Loucy (cell line): ENCODE measurements around the gene DIPK1B.

ENCODE experiments used
- H2AFZ ChIP-seq: fragments of 200-600 bp; sonication (generic); 2 replicates; pipeline ENCODE4 v1.6.0; 2016; ENCODE audit warnings: antibody characterized with exemption, mild to moderate bottlenecking, low read length, moderate library complexity
- H3F3A ChIP-seq: fragments of 200-600 bp; 2 replicates; pipeline ENCODE4 v1.6.0; 2016; ENCODE audit warnings: antibody characterized with exemption, low read depth, mild to moderate bottlenecking
- H3K27me3 ChIP-seq: fragments of 200-600 bp; sonication (generic); 2 replicates; pipeline ENCODE4 v1.6.1; 2014; ENCODE audit warnings: low read length, mild to moderate bottlenecking; ENCODE audit not compliant: insufficient read depth, poor library complexity, severe bottlenecking
- H3K36me3 ChIP-seq: fragments of 200-600 bp; sonication (generic); 2 replicates; pipeline ENCODE4 v1.6.1; 2016; ENCODE audit warnings: low read length; ENCODE audit not compliant: insufficient read depth
- H3K4me1 ChIP-seq: fragments of 200-600 bp; sonication (generic); 2 replicates; pipeline ENCODE4 v1.5.1; 2014; ENCODE audit warnings: low read length, mild to moderate bottlenecking; ENCODE audit not compliant: insufficient read depth, poor library complexity, severe bottlenecking
- H3K4me2 ChIP-seq: fragments of 200-600 bp; sonication (generic); 2 replicates; pipeline ENCODE4 v1.6.0; 2014; ENCODE audit warnings: antibody characterized with exemption, low read length, low read depth, mild to moderate bottlenecking; ENCODE audit not compliant: poor library complexity, severe bottlenecking
- H3K4me3 ChIP-seq: fragments of 200-600 bp; sonication (generic); 2 replicates; pipeline ENCODE4 v1.5.1; 2014; ENCODE audit warnings: low read length, mild to moderate bottlenecking, mixed read lengths; ENCODE audit not compliant: poor library complexity, severe bottlenecking
- H3K79me2 ChIP-seq: fragments of 200-600 bp; sonication (generic); 2 replicates; pipeline ENCODE4 v1.6.1; 2014; ENCODE audit warnings: low read length; ENCODE audit not compliant: insufficient read depth
- H3K9ac ChIP-seq: fragments of 200-600 bp; sonication (generic); 2 replicates; pipeline ENCODE4 v1.6.0; 2014; ENCODE audit warnings: mild to moderate bottlenecking, low read depth, low read length, moderate library complexity; ENCODE audit not compliant: poor library complexity, severe bottlenecking
- H3K9me2 ChIP-seq: fragments of 200-600 bp; sonication (generic); replicated peaks from 2 replicates; pipeline ENCODE4 v1.6.1; 2016; ENCODE audit warnings: low read depth, low read length, mixed read lengths
- H3K9me3 ChIP-seq: fragments of 200-600 bp; sonication (generic); 2 replicates; pipeline ENCODE4 v1.6.1; 2014; ENCODE audit warnings: mild to moderate bottlenecking, antibody characterized with exemption, low read length, low read depth; ENCODE audit not compliant: insufficient read depth
- H4K20me1 ChIP-seq: fragments of 200-600 bp; sonication (generic); 2 replicates; pipeline ENCODE4 v1.6.0; 2014; ENCODE audit warnings: antibody characterized with exemption, low read length, mild to moderate bottlenecking; ENCODE audit not compliant: insufficient read depth, poor library complexity, severe bottlenecking
- EZH2phosphoT487 ChIP-seq: fragments of 200-600 bp; IDR thresholded peaks from 2 replicates; pipeline ENCODE4 v1.6.1; 2018; ENCODE audit warnings: antibody characterized with exemption, mild to moderate bottlenecking, moderate library complexity, borderline replicate concordance
- TF ChIP-seq, protein P1 (sequence below): fragments of 200-600 bp; sonication (generic); conservative IDR thresholded peaks from 2 replicates; pipeline ENCODE4 v1.5.1; 2014; ENCODE audit warnings: mild to moderate bottlenecking, antibody characterized with exemption, low read length

The DIPK1B gene

DNA sequence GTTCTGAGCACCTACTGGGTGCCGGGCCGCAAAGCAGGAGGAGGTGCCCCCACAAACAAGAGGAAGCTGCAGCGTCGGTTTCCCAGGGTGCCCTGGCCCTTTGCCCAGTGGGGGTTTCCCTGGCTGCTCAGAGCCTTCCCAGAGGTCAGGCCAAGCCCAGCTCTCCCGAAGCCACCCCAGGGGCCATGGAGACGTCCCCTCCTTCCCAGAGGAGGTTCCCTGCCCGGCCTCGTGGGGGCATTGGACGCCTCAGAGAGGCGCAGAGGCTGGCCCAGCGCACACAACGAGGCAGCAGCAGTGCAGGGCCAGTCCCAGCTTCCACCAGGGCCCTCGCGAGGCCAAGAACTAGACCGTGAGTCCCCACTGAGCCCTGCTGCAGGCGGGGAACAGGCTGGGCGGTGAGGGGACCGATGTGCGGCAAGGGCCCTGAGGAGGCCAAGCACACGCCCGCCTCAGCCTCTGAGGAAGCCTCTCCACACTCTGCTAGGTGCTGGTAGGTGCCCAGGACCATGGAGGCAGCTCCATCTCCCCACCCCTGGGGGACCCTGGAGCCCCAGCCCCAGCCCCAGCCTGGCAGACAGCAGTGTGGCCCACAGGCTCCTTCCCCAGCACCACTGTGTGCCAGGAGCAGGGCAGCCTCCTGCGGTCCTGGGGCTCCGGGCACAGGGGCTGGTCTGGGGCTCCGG is 7.0 kb downstream of the DIPK1B start:
- peaks cover 9% of the 10 kb centered on the region for H4K20me1 ChIP-seq
- no peaks in the 10 kb centered on the region for H3K4me1 ChIP-seq
- H3K4me3 ChIP-seq = no peak overlapping the region
- no peaks in the 10 kb centered on the region for H3K9me3 ChIP-seq
- H3K4me2 ChIP-seq = no peak overlapping the region
- TF ChIP-seq, protein P1, sequence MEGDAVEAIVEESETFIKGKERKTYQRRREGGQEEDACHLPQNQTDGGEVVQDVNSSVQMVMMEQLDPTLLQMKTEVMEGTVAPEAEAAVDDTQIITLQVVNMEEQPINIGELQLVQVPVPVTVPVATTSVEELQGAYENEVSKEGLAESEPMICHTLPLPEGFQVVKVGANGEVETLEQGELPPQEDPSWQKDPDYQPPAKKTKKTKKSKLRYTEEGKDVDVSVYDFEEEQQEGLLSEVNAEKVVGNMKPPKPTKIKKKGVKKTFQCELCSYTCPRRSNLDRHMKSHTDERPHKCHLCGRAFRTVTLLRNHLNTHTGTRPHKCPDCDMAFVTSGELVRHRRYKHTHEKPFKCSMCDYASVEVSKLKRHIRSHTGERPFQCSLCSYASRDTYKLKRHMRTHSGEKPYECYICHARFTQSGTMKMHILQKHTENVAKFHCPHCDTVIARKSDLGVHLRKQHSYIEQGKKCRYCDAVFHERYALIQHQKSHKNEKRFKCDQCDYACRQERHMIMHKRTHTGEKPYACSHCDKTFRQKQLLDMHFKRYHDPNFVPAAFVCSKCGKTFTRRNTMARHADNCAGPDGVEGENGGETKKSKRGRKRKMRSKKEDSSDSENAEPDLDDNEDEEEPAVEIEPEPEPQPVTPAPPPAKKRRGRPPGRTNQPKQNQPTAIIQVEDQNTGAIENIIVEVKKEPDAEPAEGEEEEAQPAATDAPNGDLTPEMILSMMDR = no peak
- no peak for TF ChIP-seq EZH2phosphoT487
- H3K9me2 ChIP-seq = no peaks in the 10 kb centered on the region
- H3K27me3 ChIP-seq = no peaks in the 10 kb centered on the region
- no peak overlapping the region for H3K9ac ChIP-seq
- peaks cover 13% of the 10 kb centered on the region; the same call in 1 of the 2 replicates for H3K36me3 ChIP-seq
- peaks cover 9% of the 10 kb centered on the region for H3K79me2 ChIP-seq
- H3F3A ChIP-seq = no peaks in the 10 kb centered on the region
- no peak overlapping the region for H2AFZ ChIP-seq

DNA sequence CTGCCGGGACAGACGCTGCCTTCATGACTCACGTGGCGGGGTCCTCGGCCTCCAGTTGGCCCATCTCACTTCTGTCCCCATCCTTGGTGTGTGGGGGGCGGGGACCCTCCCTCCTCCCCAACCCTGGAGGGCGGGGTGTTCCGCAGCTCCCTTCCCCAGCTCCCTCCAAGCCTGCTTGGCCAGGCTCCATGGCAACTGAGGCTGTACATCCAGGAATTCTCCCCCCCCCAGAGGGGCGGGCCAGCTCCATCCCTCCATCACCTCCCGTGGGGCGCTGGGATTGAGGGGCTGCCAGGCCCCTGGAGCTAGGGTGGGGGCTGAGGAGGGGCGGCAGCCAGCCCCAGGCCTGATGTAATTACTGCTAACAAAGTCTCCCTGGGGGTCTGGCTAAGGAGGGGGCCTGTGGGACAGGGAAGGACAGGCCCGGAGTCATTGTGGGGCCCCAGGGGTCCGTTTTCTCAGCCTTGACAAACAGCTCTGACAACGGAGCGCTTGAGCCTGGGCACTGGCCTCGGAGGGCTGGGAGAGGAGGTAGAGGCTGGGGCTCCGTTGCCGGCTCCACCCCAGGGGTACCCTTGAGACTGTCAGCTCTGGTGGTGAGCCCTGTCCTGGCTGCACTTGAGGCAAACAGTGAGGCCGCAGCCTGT is 8.0 kb downstream of the DIPK1B start:
- no peak overlapping the region for H2AFZ ChIP-seq
- no peak overlapping the region for H3K4me2 ChIP-seq
- peaks cover 20% of the 10 kb centered on the region for H3K79me2 ChIP-seq
- TF ChIP-seq, protein P1 = no peak
- TF ChIP-seq EZH2phosphoT487 = no peak
- no peaks in the 10 kb centered on the region for H3K9me2 ChIP-seq
- H3K9me3 ChIP-seq = no peaks in the 10 kb centered on the region
- H3K4me1 ChIP-seq = peaks cover under 1% of the 10 kb centered on the region
- H4K20me1 ChIP-seq = peaks cover 19% of the 10 kb centered on the region
- no peak overlapping the region for H3K9ac ChIP-seq
- no peaks in the 10 kb centered on the region for H3K27me3 ChIP-seq
- no peak overlapping the region for H3K4me3 ChIP-seq
- peaks cover 20% of the 10 kb centered on the region; the same call in 1 of the 2 replicates for H3K36me3 ChIP-seq
- no peaks in the 10 kb centered on the region for H3F3A ChIP-seq

DNA sequence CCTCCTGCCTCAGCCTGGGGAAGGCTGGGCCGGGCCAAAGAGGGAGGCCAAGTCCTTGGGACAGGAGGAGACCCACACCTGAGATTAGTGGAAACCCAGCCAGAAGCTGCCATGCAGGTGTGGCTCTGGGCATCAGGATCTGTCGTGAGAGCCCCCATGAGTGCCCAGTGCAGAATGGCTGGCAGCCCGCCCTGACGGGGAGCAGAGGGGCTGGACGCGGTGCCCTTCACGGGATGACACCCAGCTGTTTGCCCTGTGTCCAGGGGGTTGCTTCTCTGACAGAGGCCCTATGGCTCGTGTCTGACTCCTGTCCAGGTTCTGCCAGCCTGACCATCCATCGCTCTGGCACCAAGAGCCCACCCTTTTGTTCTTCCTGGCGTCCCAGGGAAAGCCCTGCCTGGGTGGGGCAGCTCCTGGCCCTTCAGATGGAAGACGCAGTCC is 8.5 kb downstream of the DIPK1B start:
- H3K27me3 ChIP-seq = no peaks in the 10 kb centered on the region
- no peaks in the 10 kb centered on the region for H3K9me3 ChIP-seq
- H3K9me2 ChIP-seq = no peaks in the 10 kb centered on the region
- peaks cover 5% of the 10 kb centered on the region for H3K4me1 ChIP-seq
- peaks cover 25% of the 10 kb centered on the region for H3K79me2 ChIP-seq
- no peak overlapping the region for H2AFZ ChIP-seq
- no peak overlapping the region for H3K4me2 ChIP-seq
- peaks cover 24% of the 10 kb centered on the region for H4K20me1 ChIP-seq
- H3K36me3 ChIP-seq = peaks cover 26% of the 10 kb centered on the region; the same call in 1 of the 2 replicates
- H3K4me3 ChIP-seq = no peak overlapping the region
- TF ChIP-seq, protein P1 = no peak
- no peak for TF ChIP-seq EZH2phosphoT487
- no peak overlapping the region for H3K9ac ChIP-seq
- no peaks in the 10 kb centered on the region for H3F3A ChIP-seq
